Adrenal gland (tissue), 5 donors: ENCODE measurements around the gene RNPEP.

ENCODE experiments used
- CTCF ChIP-seq, 6 experiments: fragments of 450-650 bp in 4 of 6; fragments of 200-600 bp in 2 of 6; sonication (generic) in 1 of 6; IDR thresholded peaks; 1 replicate in 5 of 6; 2 replicates in 1 of 6; pipeline versions ENCODE4 v1.5.1 to v1.8.0; 2016 to 2021; ENCODE audit warnings: antibody characterized with exemption in 6 of 6, mild to moderate bottlenecking in 2 of 6, moderate library complexity in 1 of 6
- POLR2A ChIP-seq, 2 donors: fragments of 450-650 bp; IDR thresholded peaks; one replicate each; pipeline ENCODE4 v1.6.1; 2017; ENCODE audit warnings: antibody characterized with exemption in 2 of 2, mild to moderate bottlenecking in 2 of 2, moderate library complexity in 1 of 2
- donor health status: DM: no; HTN: no; CAD: no.

DNA sequence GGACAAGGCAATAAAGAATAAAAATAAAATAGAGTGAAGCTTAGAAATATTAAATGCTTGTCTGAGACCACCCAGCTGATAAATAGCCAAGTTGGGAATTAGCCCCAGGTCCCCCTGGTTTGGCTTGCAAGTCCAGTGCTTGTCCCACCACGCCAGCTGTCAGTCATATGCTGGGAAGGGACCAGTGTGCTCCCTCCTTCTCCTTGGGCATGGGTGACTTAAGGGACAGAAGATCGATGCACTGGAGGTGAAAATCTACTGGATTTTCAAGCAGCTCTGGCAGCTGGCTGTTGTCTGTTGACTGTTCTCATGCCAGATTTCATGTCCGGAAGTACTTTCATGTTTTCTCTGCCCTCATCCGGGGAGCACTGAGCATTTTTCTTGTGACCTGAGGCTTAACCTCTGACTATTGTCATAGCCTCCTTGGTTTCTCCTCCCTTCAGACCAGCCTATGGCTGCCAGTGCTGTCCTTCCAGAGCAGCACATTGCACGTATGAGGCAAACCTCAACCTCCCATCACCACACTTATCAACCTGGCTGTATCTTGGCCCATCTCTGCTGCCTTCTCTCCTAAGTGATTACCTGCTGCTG lies 48.5 kb upstream of the RNPEP start:
- TF ChIP-seq POLR2A (IDR thresholded peaks at IDR 0.05) (no peak), CTCF (IDR thresholded peaks at IDR 0.05) (no peak)
